ENCODE results near the gene IL1RAPL2.

- TF ChIP-seq POLR2A (IDR thresholded peaks at IDR 0.05): no peak
- no peak for TF ChIP-seq CTCF (IDR thresholded peaks at IDR 0.05)
Observed at GRCh38 chrX:105229146-105229545, 663.1 kb downstream of the IL1RAPL2 start.

Data from right lobe of liver (tissue), 4 donors.